GM21423 (cell line): ENCODE data around the gene RPL35.

Experiments used
- ATAC-seq: cut with Tn5 transposase; IDR thresholded peaks from one replicate; pipeline ENCODE4 v1.9.1; 2021; ENCODE audit warnings: mild to moderate bottlenecking, moderate library complexity; ENCODE audit not compliant: unreplicated experiment

Gene RPL35

GRCh38 chr9:124877021-124877782 lies 15.4 kb upstream of the RPL35 start:
- ATAC-seq, result no peak

- ATAC-seq, result no peak
These were observed 13.7 kb upstream of the RPL35 start for GRCh38 chr9:124875501-124875900.

GRCh38 chr9:124873664-124874063 lies 11.9 kb upstream of the RPL35 start:
- no peak for ATAC-seq

- ATAC-seq, result no peak
These were observed 9.4 kb upstream of the RPL35 start for GRCh38 chr9:124871156-124871561.

GRCh38 chr9:124870723-124871122 lies 9.0 kb upstream of the RPL35 start:
- no peak for ATAC-seq

GRCh38 chr9:124869986-124870560 lies 8.3 kb upstream of the RPL35 start:
- peak; percentile 43 for ATAC-seq

- peak; percentile 7 for ATAC-seq
These were observed 7.8 kb upstream of the RPL35 start for GRCh38 chr9:124869466-124869985.

- ATAC-seq, result peak; percentile 62
These were observed 7.0 kb upstream of the RPL35 start for GRCh38 chr9:124868511-124869465.

GRCh38 chr9:124863371-124863871 lies 1.7 kb upstream of the RPL35 start:
- no peak for ATAC-seq

- no peak for ATAC-seq
These were observed 995 bp downstream of the RPL35 start for GRCh38 chr9:124860582-124861341.

GRCh38 chr9:124859803-124860581 lies 1.8 kb downstream of the RPL35 start:
- no peak for ATAC-seq

GRCh38 chr9:124858330-124859046 lies 3.3 kb downstream of the RPL35 start:
- no peak for ATAC-seq

- no peak for ATAC-seq
These were observed 4.1 kb downstream of the RPL35 start for GRCh38 chr9:124857533-124858162.

- no peak for ATAC-seq
These were observed 5.6 kb downstream of the RPL35 start for GRCh38 chr9:124855944-124856765.

- ATAC-seq, result no peak
These were observed 6.2 kb downstream of the RPL35 start for GRCh38 chr9:124855566-124855943.

- ATAC-seq, result no peak
These were observed 6.9 kb downstream of the RPL35 start for GRCh38 chr9:124854822-124855221.

GRCh38 chr9:124854161-124854560 lies 7.6 kb downstream of the RPL35 start:
- ATAC-seq, result no peak
